ENCODE data around the gene MAN1A2. TPM values are rescaled to one million over a fixed set of nuclear protein-coding genes. Genes with fewer than 3 reads are reported as not detected.

Gene MAN1A2
- total and polyA plus RNA-seq, 9 of the 15 experiments (the other 6 are each of a cell fraction or from before 2014, with no cell fraction given) = 4.2 to 38.4 (median 18.7) TPM

DNA sequence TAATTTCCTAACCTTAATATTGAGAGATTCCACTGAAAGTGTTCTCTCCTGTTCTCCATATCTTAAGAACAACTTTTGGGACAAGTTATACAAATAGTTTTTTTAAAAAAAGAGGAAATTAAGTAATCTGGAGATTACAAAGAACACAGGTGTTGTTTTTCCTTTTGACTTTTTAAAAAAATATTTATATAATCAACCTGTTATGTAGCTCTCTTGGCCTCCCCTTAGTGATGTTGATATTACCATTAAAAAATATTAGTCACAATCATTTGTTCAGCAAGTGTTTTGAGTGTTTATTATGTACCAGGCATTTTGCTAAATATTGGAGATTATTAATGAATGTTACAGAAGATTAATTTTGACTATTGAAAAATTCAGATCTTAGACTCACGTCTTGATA, 8.1 kb downstream of the MAN1A2 start:
- in situ Hi-C loops (cut with MboI) = no loop called here
- ChIA-PET CTCF (ENCODE audit: low intra/inter-chr PET ratio) (no interaction called here), POLR2A (no interaction called here)
- no peak for TF ChIP-seq SREBF1 (IDR thresholded peaks at IDR 0.05; ENCODE audit: borderline replicate concordance, low read depth, low read length)
- no peak for TF ChIP-seq ZNF239 (CRISPR knock-in tag; IDR thresholded peaks at IDR 0.05)
- no peak for TF ChIP-seq KLF1 (tag; IDR thresholded peaks at IDR 0.05)
- no peak for TF ChIP-seq TEAD2 (tag; IDR thresholded peaks at IDR 0.05)
- no peak for TF ChIP-seq RFX7 (CRISPR knock-in tag; IDR thresholded peaks at IDR 0.05)
- TF ChIP-seq TCF7L2 (IDR thresholded peaks at IDR 0.05; ENCODE audit: low read depth, low read length) = no peak
- TF ChIP-seq TRIM24 (IDR thresholded peaks at IDR 0.05) = no peak
- no peak for TF ChIP-seq SMAD4 (CRISPR knock-in tag; conservative IDR thresholded peaks at IDR 0.05)
- TF ChIP-seq KAT7 (CRISPR knock-in tag; IDR thresholded peaks at IDR 0.05; ENCODE audit: borderline replicate concordance) = no peak
- TF ChIP-seq FOXM1 (IDR thresholded peaks at IDR 0.05; ENCODE audit: low read depth) = no peak
- no peak for TF ChIP-seq FOXM1 (CRISPR knock-in tag; IDR thresholded peaks at IDR 0.05; ENCODE audit: low read depth)
- TF ChIP-seq, protein P1, sequence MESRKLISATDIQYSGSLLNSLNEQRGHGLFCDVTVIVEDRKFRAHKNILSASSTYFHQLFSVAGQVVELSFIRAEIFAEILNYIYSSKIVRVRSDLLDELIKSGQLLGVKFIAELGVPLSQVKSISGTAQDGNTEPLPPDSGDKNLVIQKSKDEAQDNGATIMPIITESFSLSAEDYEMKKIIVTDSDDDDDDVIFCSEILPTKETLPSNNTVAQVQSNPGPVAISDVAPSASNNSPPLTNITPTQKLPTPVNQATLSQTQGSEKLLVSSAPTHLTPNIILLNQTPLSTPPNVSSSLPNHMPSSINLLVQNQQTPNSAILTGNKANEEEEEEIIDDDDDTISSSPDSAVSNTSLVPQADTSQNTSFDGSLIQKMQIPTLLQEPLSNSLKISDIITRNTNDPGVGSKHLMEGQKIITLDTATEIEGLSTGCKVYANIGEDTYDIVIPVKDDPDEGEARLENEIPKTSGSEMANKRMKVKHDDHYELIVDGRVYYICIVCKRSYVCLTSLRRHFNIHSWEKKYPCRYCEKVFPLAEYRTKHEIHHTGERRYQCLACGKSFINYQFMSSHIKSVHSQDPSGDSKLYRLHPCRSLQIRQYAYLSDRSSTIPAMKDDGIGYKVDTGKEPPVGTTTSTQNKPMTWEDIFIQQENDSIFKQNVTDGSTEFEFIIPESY (CRISPR knock-in tag; IDR thresholded peaks at IDR 0.05) = no peak
- no peak for TF ChIP-seq RBM14 (IDR thresholded peaks at IDR 0.05; ENCODE audit: borderline replicate concordance, insufficient read depth, low read depth, low read length)
- no peak for TF ChIP-seq ZNF699 (CRISPR knock-in tag; IDR thresholded peaks at IDR 0.05; ENCODE audit: insufficient replicate concordance)
- TF ChIP-seq MEIS2 (IDR thresholded peaks at IDR 0.05; ENCODE audit: partially characterized antibody) = no peak
- TF ChIP-seq, protein P2, sequence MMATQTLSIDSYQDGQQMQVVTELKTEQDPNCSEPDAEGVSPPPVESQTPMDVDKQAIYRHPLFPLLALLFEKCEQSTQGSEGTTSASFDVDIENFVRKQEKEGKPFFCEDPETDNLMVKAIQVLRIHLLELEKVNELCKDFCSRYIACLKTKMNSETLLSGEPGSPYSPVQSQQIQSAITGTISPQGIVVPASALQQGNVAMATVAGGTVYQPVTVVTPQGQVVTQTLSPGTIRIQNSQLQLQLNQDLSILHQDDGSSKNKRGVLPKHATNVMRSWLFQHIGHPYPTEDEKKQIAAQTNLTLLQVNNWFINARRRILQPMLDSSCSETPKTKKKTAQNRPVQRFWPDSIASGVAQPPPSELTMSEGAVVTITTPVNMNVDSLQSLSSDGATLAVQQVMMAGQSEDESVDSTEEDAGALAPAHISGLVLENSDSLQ (IDR thresholded peaks at IDR 0.05) = no peak
- Histone ChIP-seq H2AFZ (ENCODE audit: low read depth, low read length) (no peak overlapping the region), H3K4me3 (no peak overlapping the region), H3K9me1 (ENCODE audit: control insufficient read depth, insufficient read depth, low read length) (no peaks in the 10 kb centered on the region), H3K36me3 (ENCODE audit: control insufficient read depth, insufficient read depth, low read length) (peaks cover 6% of the 10 kb centered on the region; the same call in 1 of the 3 replicates), H3K9me3 (replicated peaks; ENCODE audit: control insufficient read depth, insufficient read depth, low read depth, low read length) (peaks cover 5% of the 10 kb centered on the region), H3K27ac (ENCODE audit: extremely low read depth, low read depth, low read length) (no peak overlapping the region), H4K20me1 (replicated peaks; ENCODE audit: control insufficient read depth, insufficient read depth, low read length) (no peaks in the 10 kb centered on the region), H3K27me3 (ENCODE audit: control insufficient read depth in 2 of 2, insufficient read depth in 2 of 2, low read length in 2 of 2) (no peaks in the 10 kb centered on the region), H3K4me2 (ENCODE audit: insufficient read depth, low read length) (no peak overlapping the region), H3K4me1 (replicated peaks in 1 of 2; ENCODE audit: control insufficient read depth in 2 of 2, insufficient read depth in 2 of 2, low read length in 2 of 2) (peaks cover 0 to 3% of the 10 kb centered on the region in 2 experiments; a peak in 3 of 5 replicates), H3K9ac (ENCODE audit: insufficient read depth in 1 of 2, low read depth in 2 of 2, low read length in 2 of 2) (no peak overlapping the region), H3K79me2 (ENCODE audit: control insufficient read depth, insufficient read depth, low read length) (peaks cover 94% of the 10 kb centered on the region)
- ATAC-seq (no peak), DNase-seq (ENCODE audit: extremely low read depth in 1 of 4, low spot score in 3 of 4) (no peak), FAIRE-seq (no peak)
- 78% methylated on average over 1 of the region's 1 CpG for WGBS (ENCODE audit: insufficient coverage, low coverage, missing lambda C conversion rate)
- BruUV-seq (replicated peaks) = no TSS peak
- intact Hi-C loops (cut with micrococcal nuclease) = no loop called here

All from K562 (cell line).